ENCODE measurements around the gene COL19A1. TPM values are rescaled to one million over a fixed set of nuclear protein-coding genes. Genes with fewer than 3 reads are reported as not detected.

The COL19A1 gene
- total RNA-seq, 1 donor from 2014 or later, result not detected

DNA sequence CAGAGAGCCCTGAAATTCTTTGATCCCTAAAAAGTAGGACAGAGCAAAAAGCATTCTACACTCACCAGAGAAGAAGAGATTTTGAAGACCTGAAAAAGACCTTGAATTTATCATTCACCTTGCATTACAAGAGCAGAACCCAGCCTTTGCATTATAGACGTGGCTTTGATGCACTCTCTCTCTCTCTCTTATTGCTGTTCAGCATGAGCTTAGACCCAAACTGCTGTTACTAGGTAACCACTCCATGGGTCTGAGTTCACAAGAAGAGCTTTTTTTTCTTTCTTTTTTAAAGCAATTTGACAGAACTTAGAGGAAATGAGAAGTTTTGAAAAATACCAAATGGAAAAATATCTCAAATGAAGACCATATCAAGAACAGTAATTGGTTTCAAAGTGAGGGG lies 392.1 kb downstream of the COL19A1 start:
- DNase-seq (ENCODE audit: extremely low read depth, low read depth, low spot score), result no peak

Other genes starting within 250 kb of the COL19A1 start
- gene LMBRD1, start 69.5 kb upstream of the COL19A1 start, total RNA-seq, result 33.8 and 34.5 TPM in 2 replicates

All from glomerular endothelial cell (primary cell).